Natural killer cell (primary cell): ENCODE data around the gene TBC1D19. TPM values are rescaled to one million over a fixed set of nuclear protein-coding genes. Genes with fewer than 3 reads are reported as not detected.

Experiments used
- ATAC-seq, 3 donors: fragments of 150-1000 bp in 2 of 3; fragments of 200-7000 bp in 1 of 3; cut with Tn5 transposase; 1 replicate in 1 of 3; 2 replicates in 2 of 3; pipeline ENCODE4 v1.10.0; 2021; ENCODE audit warnings: mild to moderate bottlenecking in 2 of 3, moderate library complexity in 2 of 3
- DNase-seq, 2 donors: peaks; one replicate each; pipeline versions ENCODE4 v3.0.0 to v3.0.0-alpha.2; 2013 to 2021; ENCODE audit warnings: mixed read lengths in 1 of 2
- H3K27ac ChIP-seq: one replicate; pipeline ENCODE4 v1.5.1; 2013; ENCODE audit warnings: mild to moderate bottlenecking, low read length
- H3K27me3 ChIP-seq: one replicate; pipeline ENCODE4 v1.6.1; 2013; ENCODE audit warnings: low read length; ENCODE audit not compliant: control insufficient read depth, insufficient read depth
- H3K36me3 ChIP-seq: one replicate; pipeline ENCODE4 v1.6.1; 2013; ENCODE audit warnings: low read length; ENCODE audit not compliant: control insufficient read depth, insufficient read depth
- H3K4me1 ChIP-seq: one replicate; pipeline ENCODE4 v1.6.1; 2013; ENCODE audit warnings: low read length; ENCODE audit not compliant: control insufficient read depth, insufficient read depth
- H3K4me3 ChIP-seq: one replicate; pipeline ENCODE4 v1.5.1; 2013; ENCODE audit warnings: low read length
- H3K9me3 ChIP-seq: one replicate; pipeline ENCODE4 v1.6.1; 2013; ENCODE audit warnings: low read length; ENCODE audit not compliant: control insufficient read depth, insufficient read depth
- H3K27ac Mint-ChIP-seq, 2 donors: one replicate each; pipeline ENCODE4 v1.8.0; 2022; ENCODE audit warnings: mild to moderate bottlenecking in 2 of 2, mixed read lengths in 2 of 2, moderate library complexity in 1 of 2
- H3K27me3 Mint-ChIP-seq, 2 donors: one replicate each; pipeline ENCODE4 v1.8.0; 2022; ENCODE audit warnings: low read depth in 2 of 2, mixed read lengths in 2 of 2
- H3K36me3 Mint-ChIP-seq: one replicate; pipeline ENCODE4 v1.8.0; 2022; ENCODE audit warnings: mixed read lengths
- H3K4me1 Mint-ChIP-seq, 2 donors: one replicate each; pipeline ENCODE4 v1.8.0; 2022; ENCODE audit warnings: mixed read lengths in 2 of 2
- H3K4me3 Mint-ChIP-seq: one replicate; pipeline ENCODE4 v1.8.0; 2022; ENCODE audit warnings: mild to moderate bottlenecking, moderate library complexity, mixed read lengths
- H3K9me3 Mint-ChIP-seq, 2 donors: one replicate each; pipeline ENCODE4 v1.8.0; 2022; ENCODE audit warnings: mixed read lengths in 2 of 2
- WGBS: methylation state at CpG from one replicate; pipeline ENCODE4 v1.1.7; 2013; ENCODE audit warnings: missing lambda C conversion rate; ENCODE audit not compliant: insufficient coverage; 5-methylcytosine and 5-hydroxymethylcytosine counted together
- intact Hi-C: fragments of 100-400 bp; cut with micrococcal nuclease; formaldehyde crosslinking; loops from one replicate; pipeline ENCODE4 v1.14.2; 2022
- total RNA-seq, 4 donors: library from RNA; stranded (reverse); fragments of 120-200 nt in 1 of 4; gene quantifications; one replicate each; pipeline versions ENCODE4 v1.2.3 to v1.2.4, GENCODE V29; 2013 to 2022
- TF ChIP-seq, protein P1 (sequence below): fragments of 200-600 bp; IDR thresholded peaks from one replicate; pipeline ENCODE4 v1.8.0; 2022; ENCODE audit warnings: antibody characterized with exemption

Gene TBC1D19
- total RNA-seq, 3 donors from 2014 or later (not counting 1 experiment from before 2014, with no cell fraction given) = 13.0 to 21.3 (median 16.8) TPM

GRCh38 chr4:26721685-26722084 is 137.8 kb downstream of the TBC1D19 start:
- no peak for ATAC-seq
- no peak overlapping the region for H3K4me3 Mint-ChIP-seq
- H3K27me3 ChIP-seq = no peaks in the 10 kb centered on the region
- no peaks in the 10 kb centered on the region for H3K36me3 Mint-ChIP-seq
- no peak overlapping the region for H3K4me3 ChIP-seq
- DNase-seq = no peak
- peaks cover 28 to 37% of the 10 kb centered on the region in 2 donors for H3K4me1 Mint-ChIP-seq
- H3K9me3 ChIP-seq = no peaks in the 10 kb centered on the region
- TF ChIP-seq, protein P1, sequence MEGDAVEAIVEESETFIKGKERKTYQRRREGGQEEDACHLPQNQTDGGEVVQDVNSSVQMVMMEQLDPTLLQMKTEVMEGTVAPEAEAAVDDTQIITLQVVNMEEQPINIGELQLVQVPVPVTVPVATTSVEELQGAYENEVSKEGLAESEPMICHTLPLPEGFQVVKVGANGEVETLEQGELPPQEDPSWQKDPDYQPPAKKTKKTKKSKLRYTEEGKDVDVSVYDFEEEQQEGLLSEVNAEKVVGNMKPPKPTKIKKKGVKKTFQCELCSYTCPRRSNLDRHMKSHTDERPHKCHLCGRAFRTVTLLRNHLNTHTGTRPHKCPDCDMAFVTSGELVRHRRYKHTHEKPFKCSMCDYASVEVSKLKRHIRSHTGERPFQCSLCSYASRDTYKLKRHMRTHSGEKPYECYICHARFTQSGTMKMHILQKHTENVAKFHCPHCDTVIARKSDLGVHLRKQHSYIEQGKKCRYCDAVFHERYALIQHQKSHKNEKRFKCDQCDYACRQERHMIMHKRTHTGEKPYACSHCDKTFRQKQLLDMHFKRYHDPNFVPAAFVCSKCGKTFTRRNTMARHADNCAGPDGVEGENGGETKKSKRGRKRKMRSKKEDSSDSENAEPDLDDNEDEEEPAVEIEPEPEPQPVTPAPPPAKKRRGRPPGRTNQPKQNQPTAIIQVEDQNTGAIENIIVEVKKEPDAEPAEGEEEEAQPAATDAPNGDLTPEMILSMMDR = no peak
- H3K36me3 ChIP-seq = no peaks in the 10 kb centered on the region
- H3K27ac ChIP-seq = no peak overlapping the region
- WGBS = 84% methylated on average over 1 of the region's 1 CpG
- peak overlapping the region in 1 of 2 donors; percentile 8 for H3K27ac Mint-ChIP-seq
- peaks cover 15% of the 10 kb centered on the region for H3K4me1 ChIP-seq
- intact Hi-C loops = loop anchor here (5.0 to 10.0 kb wide), 3 partner anchors 139 to 397 kb away; partner anchors contain the start of genes RBPJ and TBC1D19
- H3K27me3 Mint-ChIP-seq = no peaks in the 10 kb centered on the region
- no peaks in the 10 kb centered on the region for H3K9me3 Mint-ChIP-seq

GRCh38 chr4:26723216-26723615 is 139.3 kb downstream of the TBC1D19 start:
- intact Hi-C loops = loop anchor here (5.0 to 10.0 kb wide), 3 partner anchors 141 to 398 kb away; partner anchors contain the start of genes RBPJ and TBC1D19
- peak; percentile 77 to 93 (median 89) for ATAC-seq

GRCh38 chr4:26724534-26724933 is 140.7 kb downstream of the TBC1D19 start:
- intact Hi-C loops = loop anchor here (5.0 to 10.0 kb wide), 3 partner anchors 142 to 400 kb away; partner anchors contain the start of genes RBPJ and TBC1D19
- Mint-ChIP-seq H3K4me1 (peaks cover 28 to 37% of the 10 kb centered on the region in 2 donors), H3K36me3 (no peaks in the 10 kb centered on the region), H3K27ac (peak overlapping the region in 1 of 2 donors; percentile 46), H3K4me3 (peak overlapping the region; percentile 49), H3K27me3 (no peaks in the 10 kb centered on the region), H3K9me3 (no peaks in the 10 kb centered on the region)
- Histone ChIP-seq H3K27ac (no peak overlapping the region), H3K9me3 (no peaks in the 10 kb centered on the region), H3K36me3 (no peaks in the 10 kb centered on the region), H3K27me3 (no peaks in the 10 kb centered on the region), H3K4me3 (no peak overlapping the region), H3K4me1 (peaks cover 15% of the 10 kb centered on the region)
- TF ChIP-seq, protein P1 = no peak
- ATAC-seq = peak; percentile 44 to 58 (median 52)
- DNase-seq = peak in 1 of 2 donors; percentile 38

More at GRCh38 chr4:26723216-26723615, 139.3 kb downstream of the TBC1D19 start:
- Histone ChIP-seq H3K4me3 (no peak overlapping the region), H3K27ac (no peak overlapping the region), H3K36me3 (no peaks in the 10 kb centered on the region), H3K4me1 (peaks cover 15% of the 10 kb centered on the region), H3K9me3 (no peaks in the 10 kb centered on the region), H3K27me3 (no peaks in the 10 kb centered on the region)
- Mint-ChIP-seq H3K27me3 (no peaks in the 10 kb centered on the region), H3K36me3 (no peaks in the 10 kb centered on the region), H3K4me1 (peaks cover 28 to 37% of the 10 kb centered on the region in 2 donors), H3K9me3 (no peaks in the 10 kb centered on the region), H3K4me3 (peak overlapping the region; percentile 28), H3K27ac (peak overlapping the region; percentile 15 to 81)
- TF ChIP-seq, protein P1 = no peak
- peak; percentile 29 to 54 for DNase-seq
- 33% methylated on average over 1 of the region's 1 CpG for WGBS
